ENCODE results near the gene TTC7B.

The TTC7B gene

DNA sequence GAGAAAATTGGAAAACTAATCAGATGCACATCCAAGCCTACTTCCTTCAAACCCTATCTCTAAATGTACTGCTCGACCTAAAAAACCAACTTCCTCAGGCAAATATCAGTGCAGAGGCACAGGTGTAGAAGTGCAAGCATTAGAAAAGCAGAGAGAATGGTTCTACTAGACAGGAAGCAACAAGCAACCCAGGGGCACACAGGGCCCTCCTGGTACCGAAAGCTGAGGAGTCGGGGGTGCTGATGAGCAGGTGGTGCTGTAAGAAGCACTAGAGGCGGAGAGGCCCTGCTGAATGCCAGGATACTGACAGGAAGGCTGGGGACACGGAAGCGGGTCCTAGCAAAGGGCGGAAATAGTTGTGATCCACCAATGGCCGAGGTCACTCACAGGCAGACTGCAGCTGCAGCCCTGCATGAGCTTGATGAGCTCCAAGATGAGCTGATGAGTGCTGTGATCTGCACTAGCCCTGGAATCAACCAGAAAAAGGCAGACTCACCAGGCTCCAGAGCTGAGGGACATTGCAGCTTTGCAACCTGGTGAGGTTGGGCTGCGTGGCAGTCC, 85.9 kb downstream of the TTC7B start:
- H4K12ac ChIP-seq (ENCODE audit: low read depth, low read length): no peak overlapping the region
- no peaks in the 10 kb centered on the region for H3K79me1 ChIP-seq (ENCODE audit: low read length)
- H4K8ac ChIP-seq (ENCODE audit: low read depth, low read length): no peak overlapping the region
- H2BK120ac ChIP-seq (ENCODE audit: insufficient read depth, low read length, poor library complexity): no peak overlapping the region
- H3K27me3 ChIP-seq (ENCODE audit: insufficient read depth, low read length): no peaks in the 10 kb centered on the region
- H3K18ac ChIP-seq (ENCODE audit: low read length): no peak overlapping the region
- no peak overlapping the region for H2AFZ ChIP-seq (ENCODE audit: insufficient read depth, low read length, poor library complexity)
- no peaks in the 10 kb centered on the region for H3K79me2 ChIP-seq (ENCODE audit: control insufficient read depth, insufficient read depth, low read length, poor library complexity)
- DNase-seq: no peak
- H3K36me3 ChIP-seq (ENCODE audit: control insufficient read depth in 1 of 2, insufficient read depth in 2 of 2, low read length in 2 of 2): peaks cover 11 to 12% of the 10 kb centered on the region in 2 experiments
- WGBS (ENCODE audit: extremely low coverage, insufficient coverage, insufficient read length): no CpG with 5 or more reads among the region's 9 CpGs
- no peak overlapping the region for H3K23ac ChIP-seq (ENCODE audit: low read length)
- H2BK5ac ChIP-seq (ENCODE audit: low read depth, low read length, poor library complexity): no peak overlapping the region
- no peak overlapping the region for H2BK12ac ChIP-seq (ENCODE audit: low read length)
- H4K91ac ChIP-seq (ENCODE audit: low read depth, low read length): no peak overlapping the region
- no peak overlapping the region for H3K14ac ChIP-seq (ENCODE audit: low read length)
- no peak overlapping the region for H3K27ac ChIP-seq (ENCODE audit: low read depth, low read length)
- H3K4me2 ChIP-seq (ENCODE audit: low read length): no peak overlapping the region
- no peak overlapping the region for H3K4me3 ChIP-seq (ENCODE audit: low read depth, low read length)
- no peaks in the 10 kb centered on the region for H3K4me1 ChIP-seq (ENCODE audit: control insufficient read depth in 1 of 2, insufficient read depth in 2 of 2, low read length in 2 of 2)
- H3K4ac ChIP-seq (ENCODE audit: low read depth, low read length): no peak overlapping the region
- H3K9ac ChIP-seq (ENCODE audit: low read length): no peak overlapping the region
- no peaks in the 10 kb centered on the region for H3K9me3 ChIP-seq (ENCODE audit: insufficient read depth, low read depth, low read length)
- no peak overlapping the region for H2AK5ac ChIP-seq (ENCODE audit: low read length)

DNA sequence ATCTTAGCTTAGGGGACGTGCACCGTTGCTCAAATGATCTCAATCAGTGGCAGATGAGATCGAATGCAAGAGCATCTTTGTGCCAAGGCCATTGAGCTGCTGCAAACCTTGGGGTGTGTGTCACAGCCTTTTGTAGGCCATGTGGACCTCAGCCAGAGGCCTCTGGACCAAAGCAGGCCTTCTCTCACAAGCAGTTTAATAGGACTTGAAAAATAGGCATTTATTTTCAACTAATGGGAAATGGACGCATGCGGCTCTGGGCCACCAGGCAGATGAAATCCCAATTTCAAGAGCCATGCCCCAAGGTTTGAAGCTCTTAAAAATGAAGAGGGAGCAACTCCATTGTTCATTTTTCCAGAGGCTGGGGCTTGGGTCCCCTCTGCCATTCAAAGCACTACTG, 87.3 kb downstream of the TTC7B start:
- no peak for DNase-seq
- no peak overlapping the region for H3K4ac ChIP-seq (ENCODE audit: low read depth, low read length)
- H3K18ac ChIP-seq (ENCODE audit: low read length): no peak overlapping the region
- no CpG with 5 or more reads among the region's 5 CpGs for WGBS (ENCODE audit: extremely low coverage, insufficient coverage, insufficient read length)
- no peak overlapping the region for H2AK5ac ChIP-seq (ENCODE audit: low read length)
- H3K79me1 ChIP-seq (ENCODE audit: low read length): no peaks in the 10 kb centered on the region
- no peak overlapping the region for H3K14ac ChIP-seq (ENCODE audit: low read length)
- H3K4me3 ChIP-seq (ENCODE audit: low read depth, low read length): no peak overlapping the region
- H2BK12ac ChIP-seq (ENCODE audit: low read length): no peak overlapping the region
- H4K91ac ChIP-seq (ENCODE audit: low read depth, low read length): no peak overlapping the region
- no peak overlapping the region for H3K9ac ChIP-seq (ENCODE audit: low read length)
- H3K27ac ChIP-seq (ENCODE audit: low read depth, low read length): no peak overlapping the region
- H3K4me1 ChIP-seq (ENCODE audit: control insufficient read depth in 1 of 2, insufficient read depth in 2 of 2, low read length in 2 of 2): no peaks in the 10 kb centered on the region
- H4K8ac ChIP-seq (ENCODE audit: low read depth, low read length): no peak overlapping the region
- no peak overlapping the region for H2BK5ac ChIP-seq (ENCODE audit: low read depth, low read length, poor library complexity)
- no peaks in the 10 kb centered on the region for H3K79me2 ChIP-seq (ENCODE audit: control insufficient read depth, insufficient read depth, low read length, poor library complexity)
- H3K27me3 ChIP-seq (ENCODE audit: insufficient read depth, low read length): no peaks in the 10 kb centered on the region
- no peak overlapping the region for H2BK120ac ChIP-seq (ENCODE audit: insufficient read depth, low read length, poor library complexity)
- no peak overlapping the region for H4K12ac ChIP-seq (ENCODE audit: low read depth, low read length)
- no peak overlapping the region for H3K4me2 ChIP-seq (ENCODE audit: low read length)
- no peak overlapping the region for H2AFZ ChIP-seq (ENCODE audit: insufficient read depth, low read length, poor library complexity)
- H3K36me3 ChIP-seq (ENCODE audit: control insufficient read depth in 1 of 2, insufficient read depth in 2 of 2, low read length in 2 of 2): peaks cover 11 to 17% of the 10 kb centered on the region in 2 experiments
- no peak overlapping the region for H3K23ac ChIP-seq (ENCODE audit: low read length)
- H3K9me3 ChIP-seq (ENCODE audit: insufficient read depth, low read depth, low read length): no peaks in the 10 kb centered on the region

DNA sequence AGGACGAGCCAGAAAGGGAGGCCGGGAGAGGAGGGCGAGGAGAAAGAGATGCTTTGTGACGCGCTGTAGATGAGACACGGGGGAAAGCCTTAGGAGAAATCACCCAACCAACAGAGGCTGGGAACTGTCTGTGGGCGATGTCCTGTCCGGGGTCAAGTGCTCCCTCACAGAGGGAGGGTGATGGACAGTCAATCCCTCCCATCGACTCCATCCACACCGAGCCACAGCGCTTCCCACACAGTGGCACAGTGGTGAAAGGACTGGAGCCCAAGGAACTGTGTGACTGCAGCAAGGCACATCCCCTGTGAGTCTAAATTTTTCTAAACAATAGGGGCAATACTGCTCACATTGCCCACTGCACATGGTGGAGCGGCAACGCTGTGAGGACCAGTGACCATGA, 89.1 kb downstream of the TTC7B start:
- no peak overlapping the region for H3K14ac ChIP-seq (ENCODE audit: low read length)
- no peak overlapping the region for H2BK12ac ChIP-seq (ENCODE audit: low read length)
- H3K9me3 ChIP-seq (ENCODE audit: insufficient read depth, low read depth, low read length): no peaks in the 10 kb centered on the region
- no peak overlapping the region for H2BK120ac ChIP-seq (ENCODE audit: insufficient read depth, low read length, poor library complexity)
- H3K79me1 ChIP-seq (ENCODE audit: low read length): no peaks in the 10 kb centered on the region
- no peak overlapping the region for H2AFZ ChIP-seq (ENCODE audit: insufficient read depth, low read length, poor library complexity)
- no peak overlapping the region for H2BK5ac ChIP-seq (ENCODE audit: low read depth, low read length, poor library complexity)
- no peak overlapping the region for H3K4ac ChIP-seq (ENCODE audit: low read depth, low read length)
- H3K27me3 ChIP-seq (ENCODE audit: insufficient read depth, low read length): no peaks in the 10 kb centered on the region
- no peaks in the 10 kb centered on the region for H3K79me2 ChIP-seq (ENCODE audit: control insufficient read depth, insufficient read depth, low read length, poor library complexity)
- WGBS (ENCODE audit: extremely low coverage, insufficient coverage, insufficient read length): no CpG with 5 or more reads among the region's 13 CpGs
- H4K12ac ChIP-seq (ENCODE audit: low read depth, low read length): no peak overlapping the region
- H3K4me3 ChIP-seq (ENCODE audit: low read depth, low read length): peak overlapping the region; percentile 17
- H3K4me1 ChIP-seq (ENCODE audit: control insufficient read depth in 1 of 2, insufficient read depth in 2 of 2, low read length in 2 of 2): no peaks in the 10 kb centered on the region
- H4K8ac ChIP-seq (ENCODE audit: low read depth, low read length): no peak overlapping the region
- H4K91ac ChIP-seq (ENCODE audit: low read depth, low read length): no peak overlapping the region
- no peak overlapping the region for H3K27ac ChIP-seq (ENCODE audit: low read depth, low read length)
- no peak overlapping the region for H3K4me2 ChIP-seq (ENCODE audit: low read length)
- H2AK5ac ChIP-seq (ENCODE audit: low read length): no peak overlapping the region
- no peak overlapping the region for H3K9ac ChIP-seq (ENCODE audit: low read length)
- no peak for DNase-seq
- H3K23ac ChIP-seq (ENCODE audit: low read length): no peak overlapping the region
- H3K36me3 ChIP-seq (ENCODE audit: control insufficient read depth in 1 of 2, insufficient read depth in 2 of 2, low read length in 2 of 2): peaks cover 11 to 16% of the 10 kb centered on the region in 2 experiments
- H3K18ac ChIP-seq (ENCODE audit: low read length): no peak overlapping the region

DNA sequence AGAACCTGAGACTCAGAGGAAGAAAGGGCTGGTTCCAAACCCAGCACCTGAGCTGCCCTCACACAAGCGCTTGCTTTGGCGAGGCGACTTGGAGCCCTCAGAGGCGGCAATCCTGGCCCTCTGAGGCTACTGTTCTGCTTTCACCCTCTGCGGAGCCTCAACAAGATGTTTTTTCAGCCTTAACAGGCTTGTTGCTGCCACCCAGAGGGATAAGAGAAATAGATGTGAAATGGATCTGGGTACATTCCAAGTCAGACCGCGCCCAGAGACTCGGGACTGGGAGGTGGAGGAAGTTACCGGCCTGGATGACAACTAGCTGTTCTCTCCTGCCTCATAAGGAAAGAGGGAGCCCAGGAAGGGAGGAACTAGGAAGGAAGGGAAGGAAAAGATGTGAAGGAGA, 89.6 kb downstream of the TTC7B start:
- WGBS (ENCODE audit: extremely low coverage, insufficient coverage, insufficient read length): no CpG with 5 or more reads among the region's 9 CpGs
- Histone ChIP-seq H2BK120ac (ENCODE audit: insufficient read depth, low read length, poor library complexity) (no peak overlapping the region), H3K4me3 (ENCODE audit: low read depth, low read length) (no peak overlapping the region), H3K4me2 (ENCODE audit: low read length) (no peak overlapping the region), H4K12ac (ENCODE audit: low read depth, low read length) (no peak overlapping the region), H2BK12ac (ENCODE audit: low read length) (no peak overlapping the region), H3K27me3 (ENCODE audit: insufficient read depth, low read length) (no peaks in the 10 kb centered on the region), H3K79me1 (ENCODE audit: low read length) (no peaks in the 10 kb centered on the region), H3K4ac (ENCODE audit: low read depth, low read length) (no peak overlapping the region), H3K9ac (ENCODE audit: low read length) (no peak overlapping the region), H3K27ac (ENCODE audit: low read depth, low read length) (no peak overlapping the region), H2AFZ (ENCODE audit: insufficient read depth, low read length, poor library complexity) (no peak overlapping the region), H3K23ac (ENCODE audit: low read length) (no peak overlapping the region), H2BK5ac (ENCODE audit: low read depth, low read length, poor library complexity) (no peak overlapping the region), H3K9me3 (ENCODE audit: insufficient read depth, low read depth, low read length) (no peaks in the 10 kb centered on the region), H3K4me1 (ENCODE audit: control insufficient read depth in 1 of 2, insufficient read depth in 2 of 2, low read length in 2 of 2) (no peaks in the 10 kb centered on the region), H3K36me3 (ENCODE audit: control insufficient read depth in 1 of 2, insufficient read depth in 2 of 2, low read length in 2 of 2) (peaks cover 11 to 16% of the 10 kb centered on the region in 2 experiments), H2AK5ac (ENCODE audit: low read length) (no peak overlapping the region), H4K8ac (ENCODE audit: low read depth, low read length) (no peak overlapping the region), H3K18ac (ENCODE audit: low read length) (no peak overlapping the region), H3K79me2 (ENCODE audit: control insufficient read depth, insufficient read depth, low read length, poor library complexity) (no peaks in the 10 kb centered on the region), H3K14ac (ENCODE audit: low read length) (no peak overlapping the region), H4K91ac (ENCODE audit: low read depth, low read length) (no peak overlapping the region)
- DNase-seq: peak in 1 of 2 donors; percentile 24

All from trophoblast cell (in vitro differentiated cells and primary cell).